HEK293 (cell line): Measurements from ENCODE around the gene SPZ1.

Source experiments
- CTCF ChIA-PET: fragments of 350-600 bp; formaldehyde crosslinking; extraction: SDS; loops from one replicate; lab custom pipeline; 2021; ENCODE audit warnings: antibody characterized with exemption; lab: Yijun Ruan, JAX
- POLR2A ChIA-PET: fragments of 300-600 bp; formaldehyde crosslinking; extraction: SDS; loops from one replicate; lab custom pipeline; 2020; ENCODE audit warnings: antibody characterized with exemption, inconsistent platforms; lab: Yijun Ruan, JAX
- H3K27ac ChIP-seq: fragments of 200-500 bp; sonication (Bioruptor generic); 2 replicates; pipeline ENCODE4 v1.5.1; 2014; ENCODE audit warnings: low read depth, low read length, control low read depth, inconsistent platforms; ENCODE audit errors: extremely low read depth
- H3K36me3 ChIP-seq, 2 experiments: fragments of 200-500 bp in 1 of 2; sonication (Bioruptor generic) in 1 of 2; 1 replicate in 1 of 2; 2 replicates in 1 of 2; pipeline ENCODE4 v1.5.1; 2014 to 2017; ENCODE audit warnings: inconsistent platforms in 2 of 2, low read length in 2 of 2; ENCODE audit not compliant: control insufficient read depth in 2 of 2, insufficient read depth in 1 of 2
- H3K4me1 ChIP-seq: fragments of 200-500 bp; sonication (Bioruptor generic); 2 replicates; pipeline ENCODE4 v1.5.1; 2014; ENCODE audit warnings: mild to moderate bottlenecking, low read length, inconsistent platforms; ENCODE audit not compliant: control insufficient read depth, insufficient read depth
- H3K4me3 ChIP-seq: 2 replicates; pipeline ENCODE4 v1.5.1; 2011; ENCODE audit warnings: low read depth, mild to moderate bottlenecking, control low read depth, low read length, moderate library complexity
- H3K9me3 ChIP-seq: fragments of 200-500 bp; sonication (Bioruptor generic); 2 replicates; pipeline ENCODE4 v1.5.1; 2014; ENCODE audit warnings: low read depth, low read length, inconsistent platforms; ENCODE audit not compliant: control insufficient read depth, insufficient read depth
- BCL11B ChIP-seq: fragments of 450-650 bp; formaldehyde crosslinking; IDR thresholded peaks from 2 replicates; pipeline ENCODE4 v1.5.1; 2016; ENCODE audit warnings: low read depth, missing biosample characterization, missing genetic modification characterization
- EGR2 ChIP-seq: fragments of 450-650 bp; formaldehyde crosslinking; IDR thresholded peaks from 2 replicates; pipeline ENCODE4 v1.5.1; 2016; ENCODE audit warnings: low read depth, missing biosample characterization, missing genetic modification characterization
- GLIS1 ChIP-seq: fragments of 450-650 bp; formaldehyde crosslinking; IDR thresholded peaks from 2 replicates; pipeline ENCODE4 v1.5.1; 2016; ENCODE audit warnings: missing biosample characterization, missing genetic modification characterization
- HOXC10 ChIP-seq: sonication (generic); formaldehyde crosslinking; IDR thresholded peaks from 2 replicates; pipeline ENCODE4 v1.8.1; 2023; ENCODE audit warnings: mild to moderate bottlenecking, missing genetic modification reagents
- KLF1 ChIP-seq: fragments of 450-650 bp; formaldehyde crosslinking; IDR thresholded peaks from 2 replicates; pipeline ENCODE4 v1.5.1; 2016; ENCODE audit warnings: missing biosample characterization, missing genetic modification characterization
- KLF9 ChIP-seq: fragments of 450-650 bp; formaldehyde crosslinking; IDR thresholded peaks from 2 replicates; pipeline ENCODE4 v1.5.1; 2016; ENCODE audit warnings: missing biosample characterization, missing genetic modification characterization, low read depth
- PRDM10 ChIP-seq: fragments of 450-650 bp; formaldehyde crosslinking; IDR thresholded peaks from 2 replicates; pipeline ENCODE4 v1.5.1; 2016; ENCODE audit warnings: missing biosample characterization, missing genetic modification characterization
- SCRT1 ChIP-seq: fragments of 450-650 bp; formaldehyde crosslinking; IDR thresholded peaks from 2 replicates; pipeline ENCODE4 v1.5.1; 2016; ENCODE audit warnings: missing biosample characterization, missing genetic modification characterization, borderline replicate concordance
- TCF7L2 ChIP-seq: IDR thresholded peaks from 2 replicates; pipeline ENCODE4 v1.6.1; 2011; ENCODE audit warnings: low read depth, mild to moderate bottlenecking, inconsistent platforms, low read length, moderate library complexity, borderline replicate concordance
- ZFP69B ChIP-seq: fragments of 450-650 bp; formaldehyde crosslinking; IDR thresholded peaks from 2 replicates; pipeline ENCODE4 v1.5.1; 2016; ENCODE audit warnings: missing biosample characterization, missing genetic modification characterization
- ZNF112 ChIP-seq: fragments of 450-650 bp; formaldehyde crosslinking; IDR thresholded peaks from 2 replicates; pipeline ENCODE4 v1.5.0; 2017; ENCODE audit warnings: missing biosample characterization, missing genetic modification characterization
- ZNF146 ChIP-seq: fragments of 450-650 bp; formaldehyde crosslinking; IDR thresholded peaks from 2 replicates; pipeline ENCODE4 v1.5.1; 2016; ENCODE audit warnings: missing biosample characterization, missing genetic modification characterization
- ZNF16 ChIP-seq: fragments of 450-650 bp; formaldehyde crosslinking; IDR thresholded peaks from 2 replicates; pipeline ENCODE4 v1.5.1; 2016; ENCODE audit warnings: low read depth, missing biosample characterization, missing genetic modification characterization
- ZNF214 ChIP-seq: fragments of 450-650 bp; formaldehyde crosslinking; IDR thresholded peaks from 2 replicates; pipeline ENCODE4 v1.5.1; 2017; ENCODE audit warnings: missing biosample characterization, mild to moderate bottlenecking, missing genetic modification characterization, borderline replicate concordance
- ZNF274 ChIP-seq, 2 experiments: fragments of 200-500 bp in 1 of 2; fragments of 450-650 bp in 1 of 2; sonication (Bioruptor generic) in 1 of 2; formaldehyde crosslinking in 1 of 2; IDR thresholded peaks; 2 replicates each; pipeline versions ENCODE4 v1.5.1 to v1.6.1; 2014 to 2016; ENCODE audit warnings: borderline replicate concordance in 1 of 2, inconsistent platforms in 1 of 2, low read length in 1 of 2, missing biosample characterization in 1 of 2, missing genetic modification characterization in 1 of 2
- ZNF324 ChIP-seq: fragments of 450-650 bp; formaldehyde crosslinking; IDR thresholded peaks from 2 replicates; pipeline ENCODE4 v1.5.1; 2016; ENCODE audit warnings: missing biosample characterization, missing genetic modification characterization
- ZNF335 ChIP-seq: fragments of 450-650 bp; formaldehyde crosslinking; conservative IDR thresholded peaks from 2 replicates; pipeline ENCODE4 v1.5.1; 2016; ENCODE audit warnings: missing biosample characterization, missing genetic modification characterization
- ZNF394 ChIP-seq: fragments of 450-650 bp; formaldehyde crosslinking; IDR thresholded peaks from 2 replicates; pipeline ENCODE4 v1.5.1; 2016; ENCODE audit warnings: missing biosample characterization, missing genetic modification characterization, mild to moderate bottlenecking, moderate library complexity, borderline replicate concordance
- ZNF416 ChIP-seq: fragments of 450-650 bp; formaldehyde crosslinking; IDR thresholded peaks from 2 replicates; pipeline ENCODE4 v1.5.1; 2016; ENCODE audit warnings: missing biosample characterization, missing genetic modification characterization
- ZNF426 ChIP-seq: fragments of 450-650 bp; formaldehyde crosslinking; IDR thresholded peaks from 2 replicates; pipeline ENCODE4 v1.5.1; 2017; ENCODE audit warnings: missing biosample characterization, missing genetic modification characterization, mild to moderate bottlenecking, inconsistent platforms, moderate library complexity
- ZNF433 ChIP-seq: fragments of 450-650 bp; formaldehyde crosslinking; IDR thresholded peaks from 2 replicates; pipeline ENCODE4 v1.5.1; 2016; ENCODE audit warnings: missing biosample characterization, missing genetic modification characterization, low read depth
- ZNF544 ChIP-seq: fragments of 450-650 bp; formaldehyde crosslinking; IDR thresholded peaks from 2 replicates; pipeline ENCODE4 v1.5.0; 2017; ENCODE audit warnings: missing biosample characterization, missing genetic modification characterization
- ZNF664 ChIP-seq: fragments of 450-650 bp; formaldehyde crosslinking; IDR thresholded peaks from 2 replicates; pipeline ENCODE4 v1.5.1; 2016; ENCODE audit warnings: missing biosample characterization, missing genetic modification characterization
- ZNF707 ChIP-seq: fragments of 450-650 bp; formaldehyde crosslinking; IDR thresholded peaks from 2 replicates; pipeline ENCODE4 v1.5.1; 2016; ENCODE audit warnings: missing biosample characterization, missing genetic modification characterization
- ZSCAN4 ChIP-seq: fragments of 450-650 bp; formaldehyde crosslinking; IDR thresholded peaks from 2 replicates; pipeline ENCODE4 v1.5.1; 2017; ENCODE audit warnings: missing biosample characterization, missing genetic modification characterization
- ZXDB ChIP-seq: fragments of 450-650 bp; formaldehyde crosslinking; IDR thresholded peaks from 2 replicates; pipeline ENCODE4 v1.5.1; 2016; ENCODE audit warnings: missing biosample characterization, missing genetic modification characterization
- TF ChIP-seq, protein P1 (sequence below): fragments of 450-650 bp; formaldehyde crosslinking; IDR thresholded peaks from 2 replicates; pipeline ENCODE4 v1.5.1; 2017; ENCODE audit warnings: missing biosample characterization, missing genetic modification characterization

Gene SPZ1

GRCh38 chr5:80368661-80369480 is 49.1 kb downstream of the SPZ1 start:
- Histone ChIP-seq H3K36me3 (no peaks in the 10 kb centered on the region), H3K9me3 (no peaks in the 10 kb centered on the region), H3K4me1 (no peaks in the 10 kb centered on the region)
- no peak for TF ChIP-seq EGR2 (tag by site-specific recombination)
- TF ChIP-seq ZNF274 (IDR thresholded peaks at IDR 0.05; ENCODE audit: low read length) = no peak
- TF ChIP-seq ZNF274 (tag by site-specific recombination; IDR thresholded peaks at IDR 0.05; ENCODE audit: borderline replicate concordance) = no peak
- no peak for TF ChIP-seq KLF1
- TF ChIP-seq ZNF664 (tag by site-specific recombination) = no peak
- TF ChIP-seq ZNF426 (tag by site-specific recombination) = no peak
- TF ChIP-seq ZNF416 (tag by site-specific recombination) = no peak
- no peak for TF ChIP-seq ZNF433 (tag by site-specific recombination)
- TF ChIP-seq HOXC10 (CRISPR knock-in tag) = no peak
- no peak for TF ChIP-seq KLF9 (tag by site-specific recombination)
- TF ChIP-seq ZNF394 = no peak
- no peak for TF ChIP-seq ZNF214
- no peak for TF ChIP-seq ZNF544
- TF ChIP-seq ZNF335 (tag by site-specific recombination) = no peak
- no peak for TF ChIP-seq ZNF146
- TF ChIP-seq, protein P1, sequence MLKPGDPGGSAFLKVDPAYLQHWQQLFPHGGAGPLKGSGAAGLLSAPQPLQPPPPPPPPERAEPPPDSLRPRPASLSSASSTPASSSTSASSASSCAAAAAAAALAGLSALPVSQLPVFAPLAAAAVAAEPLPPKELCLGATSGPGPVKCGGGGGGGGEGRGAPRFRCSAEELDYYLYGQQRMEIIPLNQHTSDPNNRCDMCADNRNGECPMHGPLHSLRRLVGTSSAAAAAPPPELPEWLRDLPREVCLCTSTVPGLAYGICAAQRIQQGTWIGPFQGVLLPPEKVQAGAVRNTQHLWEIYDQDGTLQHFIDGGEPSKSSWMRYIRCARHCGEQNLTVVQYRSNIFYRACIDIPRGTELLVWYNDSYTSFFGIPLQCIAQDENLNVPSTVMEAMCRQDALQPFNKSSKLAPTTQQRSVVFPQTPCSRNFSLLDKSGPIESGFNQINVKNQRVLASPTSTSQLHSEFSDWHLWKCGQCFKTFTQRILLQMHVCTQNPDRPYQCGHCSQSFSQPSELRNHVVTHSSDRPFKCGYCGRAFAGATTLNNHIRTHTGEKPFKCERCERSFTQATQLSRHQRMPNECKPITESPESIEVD = no peak
- TF ChIP-seq ZNF324 = no peak
- no peak for TF ChIP-seq BCL11B (tag by site-specific recombination)
- TF ChIP-seq, all 188 proteins: peak for 0
- ChIA-PET POLR2A (no interaction called here), CTCF (interaction anchor here (0.6 kb wide), 1 partner anchor 511 kb away, joined by 3 read pairs; no protein-coding TSS in a partner anchor)
- Histone ChIP-seq H3K4me3 (no peak overlapping the region), H3K27ac (no peak overlapping the region)

DNA sequence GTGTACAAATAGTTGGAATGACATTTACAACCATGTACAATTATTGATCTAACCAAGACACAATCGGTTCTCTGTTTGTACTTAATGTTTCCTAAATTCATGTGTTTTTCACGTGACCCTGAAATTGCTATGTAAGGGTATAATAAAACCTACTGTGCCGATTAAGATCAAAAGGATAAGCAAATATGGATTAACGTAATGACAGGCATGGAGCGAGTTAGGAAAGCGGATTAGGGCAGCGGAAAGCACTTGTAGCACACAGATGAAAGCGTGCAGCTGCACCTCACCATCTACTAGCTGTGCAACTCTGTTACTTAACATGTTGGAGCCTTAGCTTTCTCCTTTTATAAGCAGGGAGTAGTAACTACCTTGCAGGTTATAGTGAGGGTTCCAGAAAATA is 49.7 kb downstream of the SPZ1 start:
- H3K9me3 ChIP-seq = no peaks in the 10 kb centered on the region
- ChIA-PET CTCF (no interaction called here), POLR2A (no interaction called here)
- no peaks in the 10 kb centered on the region for H3K36me3 ChIP-seq
- no peak overlapping the region for H3K27ac ChIP-seq
- no peak overlapping the region for H3K4me3 ChIP-seq
- H3K4me1 ChIP-seq = no peaks in the 10 kb centered on the region
- TF ChIP-seq ZNF707 (no peak), TCF7L2 (peak; percentile 61; the same call in 1 of the 2 replicates)

GRCh38 chr5:80370390-80370789 is 50.6 kb downstream of the SPZ1 start:
- CTCF ChIA-PET = no interaction called here
- POLR2A ChIA-PET = no interaction called here
- no peaks in the 10 kb centered on the region for H3K4me1 ChIP-seq
- TF ChIP-seq ZFP69B (no peak), ZNF112 (tag by site-specific recombination) (no peak), BCL11B (tag by site-specific recombination) (no peak), HOXC10 (CRISPR knock-in tag) (no peak), ZXDB (tag by site-specific recombination) (no peak), SCRT1 (tag by site-specific recombination) (no peak), ZSCAN4 (tag by site-specific recombination) (no peak), ZNF16 (tag by site-specific recombination) (no peak), GLIS1 (tag by site-specific recombination) (no peak), PRDM10 (tag by site-specific recombination) (no peak)

More at GRCh38 chr5:80370390-80370789, 50.6 kb downstream of the SPZ1 start:
- H3K36me3 ChIP-seq = no peaks in the 10 kb centered on the region
- no peak overlapping the region for H3K4me3 ChIP-seq
- H3K9me3 ChIP-seq = no peaks in the 10 kb centered on the region
- no peak overlapping the region for H3K27ac ChIP-seq
